Esophagus squamous epithelium (tissue), 4 donors: ENCODE results near the gene DNAH3.

Experiments used
- CTCF ChIP-seq, 6 experiments: fragments of 450-650 bp in 4 of 6; fragments of 200-600 bp in 2 of 6; sonication (generic) in 2 of 6; IDR thresholded peaks; one replicate each; pipeline ENCODE4 v1.5.1; 2016 to 2019; ENCODE audit warnings: antibody characterized with exemption in 6 of 6, mild to moderate bottlenecking in 4 of 6, moderate library complexity in 4 of 6
- POLR2A ChIP-seq, 4 donors: fragments of 450-650 bp; IDR thresholded peaks; one replicate each; pipeline ENCODE4 v1.6.1; 2017; ENCODE audit warnings: antibody characterized with exemption in 4 of 4, mild to moderate bottlenecking in 4 of 4, moderate library complexity in 3 of 4

GRCh38 chr16:20940871-20941635 is 209.6 kb downstream of the DNAH3 start:
- TF ChIP-seq POLR2A (IDR thresholded peaks at IDR 0.05), result no peak
- TF ChIP-seq CTCF (IDR thresholded peaks at IDR 0.05), result no peak
